Panc1 (cell line): ENCODE measurements around the gene LHFPL5. TPM values are rescaled to one million over a fixed set of nuclear protein-coding genes. Genes with fewer than 3 reads are reported as not detected.

Experiments used
- ATAC-seq: fragments of 200-7000 bp; cut with Tn5 transposase; 2 replicates; pipeline ENCODE4 v1.9.1; 2020; ENCODE audit warnings: mild to moderate bottlenecking, moderate library complexity
- BruUV-seq: library from RNA; stranded (reverse); fragments of 400-500 nt; replicated peaks from 2 replicates; lab custom pipeline; 2021; lab: Mats Ljungman, UMichigan
- CTCF ChIA-PET: fragments of 300-600 bp; sonication (Branson Sonifier 250); formaldehyde crosslinking; loops from one replicate; lab custom pipeline; 2022; ENCODE audit warnings: antibody characterized with exemption; lab: Charles Lee
- POLR2A ChIA-PET: fragments of 300-600 bp; sonication (Branson Sonifier 250); formaldehyde crosslinking; loops from one replicate; lab custom pipeline; 2022; ENCODE audit warnings: antibody characterized with exemption; lab: Charles Lee
- DNase-seq: peaks from one replicate; pipeline ENCODE4 v3.0.0-alpha.2; 2010; ENCODE audit warnings: low read depth, low spot score
- H3K27ac ChIP-seq: 2 replicates; pipeline ENCODE4 v1.5.1; 2011; ENCODE audit warnings: mild to moderate bottlenecking, low read length, inconsistent platforms
- H3K27me3 ChIP-seq: fragments of 200-500 bp; sonication (Bioruptor generic); 2 replicates; pipeline ENCODE4 v1.6.0; 2014; ENCODE audit warnings: low read length, inconsistent platforms; ENCODE audit not compliant: control insufficient read depth, insufficient read depth
- H3K36me3 ChIP-seq: fragments of 200-500 bp; sonication (Bioruptor generic); 2 replicates; pipeline ENCODE4 v1.5.1; 2014; ENCODE audit warnings: inconsistent platforms, mild to moderate bottlenecking, low read length, moderate library complexity; ENCODE audit not compliant: control insufficient read depth, insufficient read depth
- H3K4me1 ChIP-seq: 2 replicates; pipeline ENCODE4 v1.5.1; 2011; ENCODE audit warnings: inconsistent platforms, mild to moderate bottlenecking, low read length, moderate library complexity; ENCODE audit not compliant: control insufficient read depth, insufficient read depth
- H3K4me3 ChIP-seq, 2 experiments: 2 replicates each; pipeline ENCODE4 v1.5.1; 2011 to 2012; ENCODE audit warnings: low read depth in 2 of 2, low read length in 2 of 2, mild to moderate bottlenecking in 2 of 2, inconsistent platforms in 1 of 2, moderate library complexity in 1 of 2
- H3K9me3 ChIP-seq: fragments of 200-500 bp; sonication (Bioruptor generic); 2 replicates; pipeline ENCODE4 v1.5.1; 2014; ENCODE audit warnings: low read depth, mild to moderate bottlenecking, inconsistent platforms, low read length, moderate library complexity; ENCODE audit not compliant: control insufficient read depth, insufficient read depth
- POLR2AphosphoS5 ChIP-seq: IDR thresholded peaks from 2 replicates; pipeline ENCODE4 v1.6.1; 2012; ENCODE audit warnings: mild to moderate bottlenecking, low read depth, low read length, moderate library complexity
- SIN3A ChIP-seq: IDR thresholded peaks from 2 replicates; pipeline ENCODE4 v1.6.1; 2012; ENCODE audit warnings: low read depth, mild to moderate bottlenecking, low read length, moderate library complexity, borderline replicate concordance; ENCODE audit not compliant: insufficient read depth
- TCF7L2 ChIP-seq: IDR thresholded peaks from 2 replicates; pipeline ENCODE4 v1.6.1; 2011; ENCODE audit warnings: mild to moderate bottlenecking, low read depth, low read length, inconsistent platforms
- in situ Hi-C: cut with HindIII; loops from 2 replicates; pipeline ENCODE4 v1.10.0; 2016; ENCODE audit warnings: low sequenced_read_pairs, low pct_unique_long_range_greater_than_20kb
- intact Hi-C: fragments of 100-400 bp; cut with micrococcal nuclease; formaldehyde crosslinking; loops from one replicate; pipeline ENCODE4 v1.10.0; 2022; ENCODE audit not compliant: unreplicated experiment
- total RNA-seq: library from RNA; stranded (reverse); gene quantifications from one replicate; pipeline ENCODE4 v1.2.1, GENCODE V29; 2021; ENCODE audit not compliant: unreplicated experiment
- TF ChIP-seq, protein P1 (sequence below), 2 experiments: IDR thresholded peaks; 2 replicates each; pipeline ENCODE4 v1.6.1; 2011 to 2012; ENCODE audit warnings: low read depth in 2 of 2, control low read depth in 1 of 2, low read length in 1 of 2, mild to moderate bottlenecking in 1 of 2, moderate library complexity in 1 of 2; ENCODE audit not compliant: insufficient read depth in 1 of 2
- TF ChIP-seq, protein P2 (sequence below): fragments of 450-650 bp; IDR thresholded peaks from 2 replicates; pipeline ENCODE4 v1.5.1; 2017; ENCODE audit warnings: mild to moderate bottlenecking

Gene LHFPL5
- total RNA-seq, 1 experiment from 2014 or later: not detected

DNA sequence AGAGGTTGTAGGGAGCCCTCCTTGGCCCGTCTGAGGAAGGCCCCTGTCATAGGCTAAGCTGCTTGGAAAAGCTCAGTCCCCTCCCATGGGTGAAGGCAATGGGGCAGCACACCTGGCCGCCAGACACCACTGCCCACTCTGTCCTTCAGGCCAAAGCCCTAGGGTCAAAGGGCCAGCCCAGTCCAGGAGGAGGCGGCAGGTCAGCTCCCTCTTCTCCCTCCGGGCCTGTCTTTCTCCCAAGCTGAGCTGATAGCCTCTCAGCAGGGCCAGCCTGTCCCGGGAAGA, 33.9 kb upstream of the LHFPL5 start:
- DNase-seq (no peak), ATAC-seq (0 out of 2 replicates have a peak, but pooled peaks have one; percentile 37)
- BruUV-seq: no TSS peak
- in situ Hi-C loops: no loop called here
- Histone ChIP-seq H3K9me3 (no peaks in the 10 kb centered on the region), H3K36me3 (no peaks in the 10 kb centered on the region), H3K27ac (no peak overlapping the region), H3K27me3 (peaks cover 4% of the 10 kb centered on the region; the same call in 1 of the 2 replicates), H3K4me1 (no peaks in the 10 kb centered on the region), H3K4me3 (no peak overlapping the region)
- CTCF ChIA-PET: no interaction called here
- TF ChIP-seq, protein P1, sequence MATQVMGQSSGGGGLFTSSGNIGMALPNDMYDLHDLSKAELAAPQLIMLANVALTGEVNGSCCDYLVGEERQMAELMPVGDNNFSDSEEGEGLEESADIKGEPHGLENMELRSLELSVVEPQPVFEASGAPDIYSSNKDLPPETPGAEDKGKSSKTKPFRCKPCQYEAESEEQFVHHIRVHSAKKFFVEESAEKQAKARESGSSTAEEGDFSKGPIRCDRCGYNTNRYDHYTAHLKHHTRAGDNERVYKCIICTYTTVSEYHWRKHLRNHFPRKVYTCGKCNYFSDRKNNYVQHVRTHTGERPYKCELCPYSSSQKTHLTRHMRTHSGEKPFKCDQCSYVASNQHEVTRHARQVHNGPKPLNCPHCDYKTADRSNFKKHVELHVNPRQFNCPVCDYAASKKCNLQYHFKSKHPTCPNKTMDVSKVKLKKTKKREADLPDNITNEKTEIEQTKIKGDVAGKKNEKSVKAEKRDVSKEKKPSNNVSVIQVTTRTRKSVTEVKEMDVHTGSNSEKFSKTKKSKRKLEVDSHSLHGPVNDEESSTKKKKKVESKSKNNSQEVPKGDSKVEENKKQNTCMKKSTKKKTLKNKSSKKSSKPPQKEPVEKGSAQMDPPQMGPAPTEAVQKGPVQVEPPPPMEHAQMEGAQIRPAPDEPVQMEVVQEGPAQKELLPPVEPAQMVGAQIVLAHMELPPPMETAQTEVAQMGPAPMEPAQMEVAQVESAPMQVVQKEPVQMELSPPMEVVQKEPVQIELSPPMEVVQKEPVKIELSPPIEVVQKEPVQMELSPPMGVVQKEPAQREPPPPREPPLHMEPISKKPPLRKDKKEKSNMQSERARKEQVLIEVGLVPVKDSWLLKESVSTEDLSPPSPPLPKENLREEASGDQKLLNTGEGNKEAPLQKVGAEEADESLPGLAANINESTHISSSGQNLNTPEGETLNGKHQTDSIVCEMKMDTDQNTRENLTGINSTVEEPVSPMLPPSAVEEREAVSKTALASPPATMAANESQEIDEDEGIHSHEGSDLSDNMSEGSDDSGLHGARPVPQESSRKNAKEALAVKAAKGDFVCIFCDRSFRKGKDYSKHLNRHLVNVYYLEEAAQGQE (IDR thresholded peaks at IDR 0.05; ENCODE audit: insufficient read depth in 1 of 2, low read depth in 2 of 2, low read length in 1 of 2): no peak
- TF ChIP-seq, protein P2, sequence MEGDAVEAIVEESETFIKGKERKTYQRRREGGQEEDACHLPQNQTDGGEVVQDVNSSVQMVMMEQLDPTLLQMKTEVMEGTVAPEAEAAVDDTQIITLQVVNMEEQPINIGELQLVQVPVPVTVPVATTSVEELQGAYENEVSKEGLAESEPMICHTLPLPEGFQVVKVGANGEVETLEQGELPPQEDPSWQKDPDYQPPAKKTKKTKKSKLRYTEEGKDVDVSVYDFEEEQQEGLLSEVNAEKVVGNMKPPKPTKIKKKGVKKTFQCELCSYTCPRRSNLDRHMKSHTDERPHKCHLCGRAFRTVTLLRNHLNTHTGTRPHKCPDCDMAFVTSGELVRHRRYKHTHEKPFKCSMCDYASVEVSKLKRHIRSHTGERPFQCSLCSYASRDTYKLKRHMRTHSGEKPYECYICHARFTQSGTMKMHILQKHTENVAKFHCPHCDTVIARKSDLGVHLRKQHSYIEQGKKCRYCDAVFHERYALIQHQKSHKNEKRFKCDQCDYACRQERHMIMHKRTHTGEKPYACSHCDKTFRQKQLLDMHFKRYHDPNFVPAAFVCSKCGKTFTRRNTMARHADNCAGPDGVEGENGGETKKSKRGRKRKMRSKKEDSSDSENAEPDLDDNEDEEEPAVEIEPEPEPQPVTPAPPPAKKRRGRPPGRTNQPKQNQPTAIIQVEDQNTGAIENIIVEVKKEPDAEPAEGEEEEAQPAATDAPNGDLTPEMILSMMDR: no peak
- TF ChIP-seq POLR2AphosphoS5: no peak
- no peak for TF ChIP-seq SIN3A
- no peak for TF ChIP-seq TCF7L2
- intact Hi-C loops: no loop called here
- POLR2A ChIA-PET: no interaction called here

DNA sequence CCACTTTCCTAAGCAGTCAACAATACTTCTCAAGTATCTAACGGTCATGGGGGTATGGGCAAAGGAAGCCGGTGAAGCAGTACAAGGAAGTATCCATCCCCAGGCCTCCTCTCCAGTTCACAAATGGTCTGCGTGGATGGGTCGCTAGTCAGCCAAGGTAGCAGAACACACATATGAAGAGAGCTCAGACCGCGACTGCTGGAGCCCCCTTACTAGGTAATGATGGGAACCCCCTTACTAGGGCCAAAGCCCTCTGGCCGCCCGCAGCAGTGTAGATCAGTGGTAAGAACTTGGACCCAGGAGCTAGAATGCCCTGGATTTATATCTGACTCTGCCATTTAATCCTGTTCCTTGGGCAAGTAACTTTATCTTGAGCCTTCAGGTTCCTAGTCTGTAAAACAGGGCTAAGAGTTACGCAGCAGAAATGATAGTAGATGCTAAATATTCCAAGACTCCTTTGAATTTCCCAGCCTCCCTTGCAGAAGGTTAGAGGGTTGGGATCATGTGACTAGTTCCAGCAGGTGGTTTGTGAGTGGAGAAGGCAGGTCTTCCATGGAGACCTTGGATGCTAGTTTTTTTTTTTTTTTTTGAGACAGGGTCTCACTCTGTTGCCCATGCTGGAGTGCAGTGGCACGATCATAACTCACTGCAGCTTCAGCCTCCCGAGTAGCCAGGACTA, 30.9 kb upstream of the LHFPL5 start:
- CTCF ChIA-PET: no interaction called here
- in situ Hi-C loops (no loop called here), intact Hi-C loops (no loop called here)
- Histone ChIP-seq H3K9me3 (no peaks in the 10 kb centered on the region), H3K27ac (no peak overlapping the region), H3K4me3 (no peak overlapping the region), H3K4me1 (no peaks in the 10 kb centered on the region), H3K36me3 (no peaks in the 10 kb centered on the region), H3K27me3 (no peaks in the 10 kb centered on the region)
- POLR2A ChIA-PET: no interaction called here
- no TSS peak for BruUV-seq
- ATAC-seq (no peak), DNase-seq (no peak)
- TF ChIP-seq SIN3A (no peak), POLR2AphosphoS5 (no peak), TCF7L2 (no peak)
- TF ChIP-seq, protein P1 (IDR thresholded peaks at IDR 0.05; ENCODE audit: insufficient read depth in 1 of 2, low read depth in 2 of 2, low read length in 1 of 2): no peak
- TF ChIP-seq, protein P2: no peak
